GM18873 (cell line): ENCODE results near the gene CRYGS.
"Not testable (repeated sequence)": the region's sequence is repeated elsewhere in the genome, so short reads cannot be mapped to it uniquely, and the experiment has no call there.

Experiments
- ATAC-seq: cut with Tn5 transposase; IDR thresholded peaks from one replicate; pipeline ENCODE4 v1.9.1; 2021; ENCODE audit warnings: mild to moderate bottlenecking, moderate library complexity, moderate number of reproducible peaks; ENCODE audit not compliant: unreplicated experiment, low FRiP score

Gene CRYGS

DNA sequence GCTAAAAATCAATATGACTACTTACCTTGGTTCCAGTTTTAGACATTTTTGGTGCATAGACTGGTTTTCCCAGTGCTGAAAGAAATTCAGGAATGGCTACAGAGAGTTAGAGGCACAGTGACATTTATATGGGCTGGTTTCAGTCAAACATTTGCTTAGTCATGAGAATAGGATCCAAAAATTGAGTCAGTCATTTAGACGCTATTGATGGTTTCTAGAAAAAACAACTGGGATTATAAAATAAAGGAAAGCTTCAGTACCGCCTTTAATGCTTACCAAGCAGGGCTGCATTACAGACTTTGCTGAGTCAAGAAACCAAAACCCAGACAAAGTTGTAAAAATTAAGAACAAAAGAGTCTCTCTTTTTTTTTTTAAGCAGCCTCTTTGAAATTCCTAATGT, at the start of gene CRYGS:
Gene CRYGS, minus strand, starts transcription at position 100 of the 400 bp plus-strand sequence. Its CDS starts 54 bp downstream, at position 46.
- no peak for ATAC-seq

DNA sequence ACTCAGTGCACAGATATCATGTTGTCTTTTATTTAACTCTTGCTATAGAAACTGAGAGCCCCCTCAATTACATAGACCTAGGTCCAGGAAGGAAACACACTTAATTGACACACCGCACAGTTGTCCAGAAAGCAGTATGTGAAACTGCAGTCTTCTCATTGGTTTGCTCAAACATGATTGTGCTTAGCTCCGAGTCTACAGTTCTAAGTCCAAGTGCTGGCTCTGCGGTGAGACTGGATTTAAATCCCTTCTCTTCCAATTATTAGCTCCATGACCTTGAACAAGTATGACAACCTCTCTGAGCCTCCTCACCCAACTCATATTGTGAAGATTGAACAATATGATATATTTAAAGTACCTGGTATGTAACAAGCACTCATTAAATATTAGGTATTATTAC, 49.7 kb upstream of the CRYGS start:
- ATAC-seq: no peak

DNA sequence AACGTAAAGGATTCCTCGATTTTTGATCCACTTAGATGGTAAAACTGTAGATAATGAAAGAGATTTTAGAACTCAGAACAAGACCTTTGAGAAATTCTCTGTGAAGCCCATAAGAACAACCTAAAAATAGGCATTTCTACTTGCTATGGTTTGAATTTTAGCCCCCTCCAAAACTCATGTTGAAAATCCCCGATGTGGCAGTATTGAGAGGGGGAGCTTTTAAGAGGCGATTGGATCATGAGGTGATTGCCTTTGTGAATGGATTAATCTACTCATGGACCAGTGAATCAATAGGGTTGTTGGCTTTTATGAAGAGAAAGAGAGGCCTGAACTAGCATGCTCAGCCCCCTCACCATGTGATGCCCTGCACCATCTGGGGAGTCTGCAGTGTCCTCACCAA, 48.5 kb upstream of the CRYGS start:
- ATAC-seq: no peak

DNA sequence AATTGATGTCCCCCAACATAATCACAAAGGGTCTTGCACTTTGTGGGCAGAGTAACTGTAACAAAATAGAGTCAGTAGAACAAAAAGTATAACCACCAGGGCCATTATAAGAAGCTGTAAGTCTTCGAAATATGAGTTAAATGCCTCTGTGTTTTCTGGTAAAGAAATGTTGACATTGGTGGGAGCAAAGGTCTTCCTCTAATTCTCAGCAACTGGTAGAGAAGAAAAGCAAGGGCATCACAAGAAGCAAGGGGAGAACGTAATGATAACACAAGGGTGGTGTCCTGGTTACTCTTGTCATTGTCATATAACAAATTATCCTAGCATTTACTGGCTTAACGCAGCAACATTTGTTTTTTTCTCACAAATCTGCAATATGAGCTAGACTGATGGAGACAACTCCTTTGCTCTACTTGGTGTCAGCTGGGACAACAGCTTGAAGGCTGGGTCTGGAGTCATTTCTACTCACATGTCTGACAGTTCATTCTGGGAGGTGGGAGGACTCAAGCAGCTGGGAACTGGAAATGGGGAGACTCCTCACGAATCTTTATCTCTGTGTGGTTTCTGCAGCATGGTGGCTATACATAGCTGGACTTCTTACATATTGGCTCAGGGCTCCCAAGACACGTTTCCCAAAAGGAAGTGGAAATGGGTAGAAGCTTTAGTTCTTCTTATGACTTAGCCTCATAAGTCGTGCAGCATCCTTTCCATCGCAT, 46.6 kb upstream of the CRYGS start:
- ATAC-seq: no peak

DNA sequence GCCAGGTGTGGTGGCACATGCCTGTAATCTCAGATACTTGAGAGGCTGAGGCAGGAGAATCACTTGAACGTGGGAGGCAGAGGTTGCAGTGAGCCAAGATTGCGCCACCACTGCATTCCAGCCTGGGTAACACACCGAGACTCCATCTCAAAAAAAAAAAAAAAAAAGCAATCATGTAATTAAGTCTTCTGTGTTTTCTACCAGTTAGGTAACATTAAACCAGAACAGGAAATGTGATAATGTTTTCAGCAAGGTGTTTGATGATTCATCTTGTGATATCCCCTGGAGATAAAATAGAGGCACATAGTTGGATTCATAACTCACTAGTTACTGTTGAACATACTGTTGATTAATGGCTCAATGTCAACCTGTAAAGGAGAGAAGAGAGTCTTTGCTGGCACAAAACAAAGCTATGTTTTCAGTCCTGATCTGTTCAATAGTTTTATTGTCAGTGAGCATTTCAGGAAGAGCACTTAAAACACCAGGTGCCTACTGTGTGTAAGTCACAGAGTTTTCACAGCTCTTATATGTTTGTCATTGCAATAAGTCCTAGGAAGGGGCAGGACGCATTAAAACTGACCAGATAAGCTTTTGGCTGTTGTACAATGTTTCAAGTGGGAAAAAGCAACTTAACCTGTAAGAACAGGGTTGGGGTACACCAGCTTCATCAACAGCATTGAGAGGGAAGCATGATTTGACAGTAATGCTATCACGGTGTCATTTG, 45.8 kb upstream of the CRYGS start:
- ATAC-seq: no peak

DNA sequence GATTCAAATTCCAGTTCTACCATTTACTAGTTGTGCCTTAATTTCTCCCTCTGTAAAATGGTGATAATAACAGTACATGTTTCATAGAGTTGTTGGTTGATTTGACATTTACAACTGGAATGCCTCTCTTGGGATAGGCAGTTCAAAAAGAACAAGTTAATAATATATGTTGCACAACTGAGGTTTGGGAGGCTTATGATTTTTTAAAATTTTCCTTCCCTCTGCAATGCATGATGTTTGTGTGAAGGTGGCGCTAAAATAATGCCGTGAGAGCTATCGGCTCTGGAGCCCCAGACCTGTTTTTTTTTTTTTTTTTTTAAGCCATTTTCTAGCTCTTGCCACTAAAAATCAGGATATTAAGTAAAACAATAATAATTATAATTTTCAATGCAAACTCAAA, 44.9 kb upstream of the CRYGS start:
- ATAC-seq: no peak

DNA sequence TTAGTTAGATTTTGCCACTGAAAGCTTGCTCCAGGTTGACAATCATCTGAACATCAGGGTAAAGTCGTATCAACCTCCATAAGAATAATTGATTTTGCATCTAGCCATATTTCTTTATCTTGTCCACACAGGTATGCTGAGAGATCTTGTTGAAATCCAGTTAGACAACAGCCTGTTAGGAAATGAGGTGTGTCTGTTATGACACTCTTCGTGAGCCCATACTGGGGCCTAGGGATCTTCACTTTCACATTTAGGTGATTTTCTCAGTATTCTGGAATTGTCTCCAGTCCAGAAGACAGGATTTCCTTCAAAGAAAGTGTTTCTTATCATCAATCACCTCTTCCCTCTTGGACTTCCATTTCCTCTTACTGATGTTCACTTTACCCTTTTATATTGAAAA, 44.5 kb upstream of the CRYGS start:
- ATAC-seq: no peak

DNA sequence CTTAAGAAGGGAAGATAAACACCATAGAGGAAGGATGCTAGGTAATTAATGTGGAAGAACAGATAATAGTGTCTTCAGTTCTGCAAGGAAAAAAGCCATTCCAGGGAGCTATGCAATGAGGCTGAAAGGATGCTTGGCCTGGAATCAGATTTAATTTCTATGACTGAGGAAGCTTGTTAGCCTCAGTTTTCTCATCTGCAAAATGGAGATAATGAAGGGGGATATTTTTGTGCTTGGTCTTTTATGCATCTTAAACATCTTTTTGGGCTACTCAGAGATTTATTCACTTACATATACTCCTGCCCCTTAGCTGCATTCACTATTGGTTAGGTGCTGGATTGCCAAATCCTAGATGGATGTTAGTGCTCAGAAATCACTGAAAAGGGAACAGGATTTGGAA, 43.0 kb upstream of the CRYGS start:
- ATAC-seq: no peak

DNA sequence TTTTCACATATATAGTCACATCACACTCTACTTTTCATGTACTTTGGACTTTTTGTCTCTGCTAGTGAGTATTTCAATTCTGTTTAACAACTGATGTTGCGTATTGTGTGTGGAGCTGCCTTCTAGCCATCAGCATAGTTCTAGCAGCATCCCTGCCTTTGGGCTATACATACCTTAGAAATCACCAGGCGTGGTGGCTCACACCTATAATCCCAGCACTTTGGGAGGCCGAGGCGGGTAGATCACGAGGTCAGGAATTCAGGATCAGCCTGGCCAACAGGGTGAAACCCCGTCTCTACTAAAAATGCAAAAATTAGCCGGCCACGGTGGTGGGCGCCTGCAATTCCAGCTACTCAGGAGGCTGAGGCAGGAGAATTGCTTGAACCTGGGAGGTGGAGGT, 42.1 kb upstream of the CRYGS start:
- not testable (repeated sequence) for ATAC-seq

DNA sequence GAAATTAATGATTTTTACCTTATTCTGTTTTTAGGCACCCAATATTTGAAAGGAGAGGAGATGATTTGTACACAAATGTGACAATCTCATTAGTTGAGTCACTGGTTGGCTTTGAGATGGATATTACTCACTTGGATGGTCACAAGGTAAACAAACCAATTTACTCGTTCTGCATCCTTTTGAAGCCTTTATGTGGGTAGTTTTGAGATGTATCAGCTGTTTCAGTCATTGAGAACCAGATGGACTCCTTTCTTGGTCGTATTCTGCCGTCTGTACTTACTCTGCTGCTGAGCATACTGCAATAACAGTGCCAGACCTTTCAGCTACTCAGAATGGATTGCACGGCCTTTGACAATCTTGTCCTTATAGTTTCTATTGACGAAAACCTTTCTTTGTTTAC, 39.7 kb upstream of the CRYGS start:
- ATAC-seq: no peak

DNA sequence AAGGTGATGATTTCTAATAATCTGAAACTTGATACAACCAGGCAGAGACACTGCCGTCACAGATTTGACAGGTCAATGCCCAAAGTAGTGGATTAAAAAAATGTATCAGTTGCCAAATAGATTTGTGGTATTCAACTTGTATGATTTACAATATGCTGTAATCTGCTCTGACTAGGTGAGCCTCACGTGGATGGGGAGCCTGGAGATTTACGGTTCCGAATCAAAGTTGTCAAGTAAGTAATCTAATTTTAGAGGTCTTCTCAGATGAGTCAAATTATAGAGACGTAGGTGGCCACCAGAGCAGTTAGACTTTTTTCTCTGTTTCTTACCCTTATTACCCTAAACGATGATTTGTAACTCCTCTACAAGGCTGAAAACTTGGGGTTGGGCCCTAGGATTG, 38.4 kb upstream of the CRYGS start:
- no peak for ATAC-seq

DNA sequence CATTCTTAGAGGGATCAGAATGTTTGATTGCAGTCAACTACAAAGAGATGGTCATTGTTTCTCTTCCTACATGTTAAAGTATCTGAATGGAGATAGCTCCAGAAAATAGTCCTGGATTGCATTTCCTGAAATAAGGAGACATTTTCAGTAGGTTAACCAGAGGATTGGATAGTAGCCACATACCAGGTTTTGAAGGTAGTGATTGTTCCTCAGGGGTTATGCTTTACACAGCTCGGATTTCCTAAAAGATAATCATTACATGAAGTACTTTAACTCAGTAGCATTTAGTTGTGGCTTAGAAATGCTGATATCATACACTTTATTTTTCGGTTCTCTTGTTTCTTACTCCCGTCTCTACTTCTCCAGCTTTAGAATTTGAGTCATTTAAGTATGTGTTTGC, 36.6 kb upstream of the CRYGS start:
- no peak for ATAC-seq

DNA sequence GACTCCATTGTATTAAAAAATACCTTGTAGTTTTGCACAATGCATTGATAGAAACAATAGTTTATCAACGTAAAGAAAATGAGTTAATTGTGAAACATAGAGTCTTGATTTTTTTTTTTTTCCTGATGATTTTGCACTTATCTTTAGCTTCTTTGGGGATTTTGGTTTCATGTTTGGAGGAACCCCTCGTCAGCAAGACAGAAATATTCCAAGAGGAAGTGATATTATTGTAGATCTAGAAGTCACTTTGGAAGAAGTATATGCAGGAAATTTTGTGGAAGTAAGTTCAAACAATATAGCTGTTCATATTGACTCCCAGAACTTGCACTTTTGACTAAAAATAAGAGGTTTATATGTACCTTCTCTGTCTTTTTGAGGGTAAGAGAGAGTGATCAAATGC, 33.3 kb upstream of the CRYGS start:
- no peak for ATAC-seq

DNA sequence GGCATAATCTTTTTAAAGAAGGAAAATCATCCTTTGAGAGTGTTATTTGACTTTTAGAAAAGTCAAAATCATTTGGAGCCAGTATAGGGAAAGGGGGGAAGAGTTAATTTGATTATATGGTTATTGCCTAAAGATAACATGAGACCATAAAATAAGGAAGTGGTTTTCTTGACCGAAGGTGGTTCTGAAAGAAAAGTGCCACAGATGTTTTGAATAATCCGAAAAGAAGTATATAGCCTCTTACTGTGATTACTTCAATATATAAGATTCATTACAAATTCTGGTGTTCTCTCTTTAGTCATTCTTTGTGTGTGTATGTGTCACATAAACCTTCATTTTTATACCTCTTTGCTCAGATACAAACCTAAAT, 27.4 kb upstream of the CRYGS start:
- ATAC-seq: no peak

DNA sequence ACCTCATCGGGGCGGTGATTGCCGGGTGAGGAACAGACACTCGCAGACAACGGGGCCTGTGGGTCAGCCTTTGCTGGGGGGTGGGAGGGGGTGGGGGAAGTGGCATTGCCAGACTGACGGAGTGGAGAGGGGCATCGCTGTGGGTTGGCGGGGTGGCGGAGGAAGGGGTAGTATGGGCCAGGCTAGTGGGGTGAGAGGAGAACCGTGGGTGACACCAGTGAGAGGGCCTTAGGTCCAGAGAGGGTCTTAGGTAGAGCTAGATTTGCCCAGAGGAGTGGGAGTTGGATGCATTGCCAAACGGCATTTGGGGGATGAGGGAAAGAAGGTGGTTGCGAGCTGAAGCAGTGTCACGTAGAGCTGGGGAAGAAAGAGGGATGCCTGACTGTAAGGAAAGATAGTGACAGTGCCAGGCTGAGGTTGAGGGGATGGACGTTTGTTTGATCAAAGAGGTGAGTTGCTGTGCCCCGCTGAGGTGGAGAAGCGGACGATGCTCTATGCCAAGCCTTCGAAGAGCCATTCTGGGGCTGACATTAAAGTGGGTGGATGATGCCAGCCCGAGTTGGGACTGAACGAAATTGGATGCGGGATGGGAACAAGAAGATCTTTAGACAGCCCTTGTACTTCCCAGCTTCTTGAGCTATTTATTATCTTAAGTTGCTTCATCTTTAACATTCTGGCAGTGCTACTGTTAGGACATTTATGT, 26.9 kb upstream of the CRYGS start:
- no peak for ATAC-seq

DNA sequence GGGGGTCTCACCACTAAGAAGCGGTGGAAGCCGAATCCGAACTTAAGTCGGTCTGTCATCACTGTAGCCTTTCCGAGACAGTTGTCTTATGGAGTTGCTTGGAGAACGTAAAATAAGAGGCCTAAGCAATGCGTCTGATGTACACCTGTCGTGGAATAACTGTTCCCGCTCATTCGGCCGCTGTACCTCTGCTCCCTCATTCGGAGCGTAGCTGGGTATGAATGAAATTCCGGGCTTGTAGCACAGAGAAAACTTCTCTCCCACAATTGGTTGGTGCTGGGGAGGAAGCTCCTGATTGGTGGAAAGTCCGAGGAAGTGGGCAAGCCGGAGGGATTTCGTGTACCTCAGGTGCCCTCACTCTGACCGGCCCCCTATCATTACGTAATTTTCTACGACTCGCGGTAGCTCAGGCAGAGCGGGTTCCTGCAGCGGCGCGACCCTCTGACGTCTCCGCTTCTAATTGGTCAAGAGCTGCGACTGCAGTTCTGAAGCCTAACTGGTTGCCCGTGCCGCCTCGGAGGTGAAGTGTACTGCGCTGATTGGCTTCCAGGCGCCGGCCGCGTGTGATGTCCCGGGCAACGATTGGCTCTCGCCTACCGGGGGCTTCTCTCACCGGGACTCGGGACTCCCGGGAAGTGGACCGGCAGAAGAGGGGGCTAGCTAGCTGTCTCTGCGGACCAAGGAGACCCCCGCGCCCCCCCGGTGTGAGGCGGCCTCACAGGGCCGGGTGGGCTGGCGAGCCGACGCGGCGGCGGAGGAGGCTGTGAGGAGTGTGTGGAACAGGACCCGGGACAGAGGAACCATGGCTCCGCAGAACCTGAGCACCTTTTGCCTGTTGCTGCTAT, 26.1 kb upstream of the CRYGS start, which contains the start of gene DNAJB11:
Gene DNAJB11, plus strand, starts transcription at position 625 of the 845 bp plus-strand sequence. Its CDS starts 178 bp downstream, at position 803.
- ATAC-seq: peak; percentile 93

DNA sequence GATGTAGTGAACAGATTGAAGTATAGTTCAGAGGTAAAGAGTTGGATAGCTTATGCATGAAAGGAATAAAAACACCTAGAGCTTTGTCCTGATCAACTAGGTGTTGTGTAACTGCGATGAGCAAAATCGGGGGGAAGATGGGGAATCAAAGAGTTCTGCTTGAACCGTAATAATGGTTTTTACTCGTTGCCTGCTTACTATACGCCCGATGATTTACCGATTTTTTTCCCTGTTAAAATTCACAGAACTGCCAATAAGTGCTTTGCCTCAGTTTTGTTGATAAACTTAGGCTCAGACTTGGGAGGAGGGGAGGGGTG, 25.6 kb upstream of the CRYGS start:
- ATAC-seq: no peak

DNA sequence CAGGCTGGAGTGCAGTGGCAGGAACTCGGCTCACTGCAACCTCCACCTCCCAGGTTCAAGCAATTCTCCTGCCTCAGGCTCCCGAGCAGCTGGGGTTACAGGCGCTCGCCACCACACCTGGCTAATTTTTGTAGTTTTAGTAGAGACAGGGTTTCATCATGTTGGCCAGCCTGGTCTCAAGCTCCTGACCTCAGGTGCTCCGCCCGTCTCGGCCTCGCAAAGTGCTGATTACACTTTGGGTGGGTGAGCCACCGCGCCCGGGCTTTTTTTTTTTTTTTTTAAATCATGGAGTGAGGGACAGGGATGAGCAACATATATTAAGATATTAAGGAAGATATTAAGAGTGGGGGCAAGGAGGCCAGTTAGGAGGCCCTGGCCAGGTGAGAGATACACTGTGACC, 25.2 kb upstream of the CRYGS start:
- not testable (repeated sequence) for ATAC-seq

DNA sequence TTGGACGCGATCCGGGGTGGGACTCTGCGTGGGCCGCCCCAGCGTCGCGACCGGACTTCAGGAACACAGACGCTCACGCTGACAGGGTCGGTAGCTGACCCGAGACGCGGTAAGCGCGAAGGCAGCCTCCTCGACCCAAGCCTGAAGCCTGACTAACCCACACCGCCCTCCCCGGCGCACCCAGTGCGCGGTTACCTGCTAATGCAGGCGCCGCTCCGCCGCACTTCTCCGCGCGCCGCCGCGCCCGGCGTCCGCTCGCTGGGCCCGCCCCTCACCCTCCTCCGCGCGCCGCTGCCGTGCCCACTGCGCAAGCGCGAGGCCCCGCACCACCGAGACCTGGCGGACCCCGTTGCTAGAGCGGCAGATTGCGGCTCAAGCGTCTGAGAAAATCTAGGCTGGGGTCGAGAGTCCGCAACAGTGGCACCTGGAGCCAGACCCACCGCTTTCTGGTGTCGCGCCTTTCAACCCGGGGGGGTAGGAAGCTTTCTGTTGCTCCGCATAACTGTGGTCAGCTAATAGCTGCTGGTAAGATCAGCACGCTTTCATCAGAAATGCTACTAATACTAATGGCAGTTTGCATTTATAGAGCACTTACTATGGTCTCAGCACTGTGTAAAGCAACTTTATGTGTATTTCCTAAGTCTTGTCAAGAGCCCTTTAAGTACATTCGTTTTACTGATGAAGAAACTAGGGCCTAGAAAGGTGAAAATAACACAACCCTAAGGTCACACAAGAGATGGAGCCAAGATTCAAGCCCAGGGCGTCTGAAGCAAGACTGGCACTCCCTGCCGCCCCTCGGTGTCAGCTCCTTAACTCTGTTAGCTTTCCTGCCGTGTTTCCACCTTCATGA, 23.1 kb upstream of the CRYGS start, which contains the start of gene TBCCD1:
Gene TBCCD1, minus strand, starts transcription at position 268 of the 850 bp plus-strand sequence. CDS start 3,010 bp downstream, outside the sequence.
- ATAC-seq: peak; percentile 33

DNA sequence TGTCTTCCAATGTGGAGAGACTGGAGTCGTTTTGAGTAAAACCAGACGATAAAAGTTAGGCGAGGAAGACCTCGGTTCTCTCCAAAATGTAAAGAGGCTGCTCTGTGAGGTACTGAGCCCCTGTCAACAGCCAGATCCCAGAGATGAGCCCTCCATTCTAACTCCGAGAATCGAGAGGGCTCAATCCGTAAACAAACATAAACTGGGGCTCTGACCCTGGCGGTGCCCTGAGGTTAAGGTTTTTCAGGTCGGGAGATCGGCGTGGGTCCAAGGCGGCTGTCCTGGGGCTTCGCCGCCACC, 22.5 kb upstream of the CRYGS start:
- ATAC-seq: no peak
